ENCODE results near the gene NRXN3.
"Not testable (repeated sequence)": the region's sequence is repeated elsewhere in the genome, so short reads cannot be mapped to it uniquely, and the experiment has no call there.

Gene NRXN3

DNA sequence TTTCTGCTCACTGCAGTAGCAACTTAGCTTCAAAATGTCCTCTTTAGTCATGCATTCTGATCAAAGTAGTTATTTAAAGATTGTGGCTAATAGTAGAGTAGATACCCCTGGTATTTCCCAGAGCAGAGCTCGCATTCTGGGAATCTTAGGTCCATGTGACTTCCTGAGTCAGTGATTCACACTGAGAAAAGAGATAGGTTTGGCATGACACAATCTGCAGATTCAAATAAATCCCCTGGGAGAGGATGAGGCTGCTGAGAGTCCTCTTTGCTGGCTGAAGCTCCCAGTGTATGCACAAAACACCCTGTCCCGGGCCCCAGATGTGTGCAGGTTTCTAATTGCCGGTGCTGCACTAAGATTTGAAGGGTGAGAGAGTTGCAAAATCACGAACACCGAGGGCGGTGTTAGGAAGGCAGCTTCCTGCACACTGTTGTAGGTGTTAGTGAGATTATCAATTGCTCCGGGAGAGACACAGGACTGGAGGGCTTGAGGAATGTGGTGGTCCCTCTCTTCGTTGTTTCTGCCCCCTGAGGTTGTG, 233.2 kb downstream of the NRXN3 start:
- no peak for DNase-seq (ENCODE audit: low spot score)

DNA sequence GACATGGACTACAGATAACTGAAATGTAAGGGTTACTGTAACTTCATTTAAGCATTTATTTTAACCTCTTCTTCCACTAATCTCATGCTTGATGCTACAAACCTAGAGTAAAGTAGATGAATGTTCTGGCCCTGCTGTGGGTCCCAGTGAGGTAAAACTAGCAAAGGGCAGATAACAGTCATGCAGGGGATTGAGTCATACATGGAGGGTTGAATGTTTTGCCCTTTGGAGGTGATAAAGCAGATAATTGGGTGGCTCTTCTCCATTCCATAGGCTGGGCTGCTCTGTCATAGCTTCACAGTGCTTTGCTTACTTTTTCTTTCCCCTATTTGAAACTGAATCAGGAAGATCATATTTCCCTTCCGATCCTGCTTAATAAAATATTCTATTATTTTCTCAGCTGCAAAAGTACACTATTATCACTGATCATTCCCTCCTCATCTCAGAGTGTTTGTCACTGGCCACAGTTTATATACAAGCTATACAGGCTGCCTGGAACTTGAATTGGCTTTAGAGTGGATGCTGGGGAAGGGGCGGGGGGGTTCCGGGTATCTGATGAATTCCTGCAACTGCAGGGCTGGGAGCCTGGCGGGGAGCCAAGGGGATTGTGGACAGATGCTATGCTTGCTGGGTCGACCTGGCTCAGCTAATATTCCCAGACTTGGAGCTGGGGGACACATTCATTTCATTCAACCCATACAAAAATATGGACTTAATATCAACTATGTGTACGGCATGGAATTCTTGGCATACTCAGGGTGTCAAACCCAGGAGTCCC, 235.1 kb downstream of the NRXN3 start:
- no peak for DNase-seq (ENCODE audit: low spot score)

DNA sequence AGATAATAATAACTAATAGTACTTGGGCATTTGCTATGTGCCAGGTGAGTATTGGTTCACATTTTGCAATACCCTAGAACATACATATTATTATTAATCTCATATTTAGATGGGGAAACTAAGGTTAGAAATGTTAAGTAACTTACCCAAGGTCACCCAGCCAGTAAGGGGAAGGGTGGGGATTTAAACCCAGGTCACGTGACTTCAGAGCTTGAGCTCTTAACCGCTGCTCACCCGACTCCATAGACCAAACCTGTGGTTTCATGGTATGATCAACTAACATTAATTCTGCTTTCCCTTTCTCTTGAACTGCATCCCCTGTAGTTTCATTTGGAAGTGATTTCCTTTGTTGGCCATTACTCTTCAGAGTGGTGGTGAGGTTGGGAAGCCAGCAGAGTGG, 242.3 kb downstream of the NRXN3 start:
- no peak for DNase-seq (ENCODE audit: low spot score)

DNA sequence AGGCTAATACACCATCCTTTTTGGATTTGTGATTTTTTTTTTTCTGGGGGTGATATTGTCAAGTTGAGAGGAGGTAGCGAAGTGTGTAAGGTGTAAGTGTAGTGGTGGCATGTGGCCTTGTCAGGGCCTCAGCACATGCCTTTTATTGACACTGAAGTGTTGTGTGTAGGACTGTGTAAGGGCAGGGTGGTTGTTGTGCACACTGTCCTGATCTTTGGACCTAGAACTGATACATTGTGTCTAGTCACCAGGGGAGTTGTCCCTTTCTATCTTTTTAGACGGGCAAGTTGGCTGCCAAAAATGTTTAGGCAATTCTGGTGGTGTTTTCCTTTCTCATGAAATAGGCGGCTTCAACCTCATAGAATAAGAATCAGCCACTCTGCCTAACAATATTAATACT, 244.0 kb downstream of the NRXN3 start:
- DNase-seq (ENCODE audit: low spot score), result no peak

DNA sequence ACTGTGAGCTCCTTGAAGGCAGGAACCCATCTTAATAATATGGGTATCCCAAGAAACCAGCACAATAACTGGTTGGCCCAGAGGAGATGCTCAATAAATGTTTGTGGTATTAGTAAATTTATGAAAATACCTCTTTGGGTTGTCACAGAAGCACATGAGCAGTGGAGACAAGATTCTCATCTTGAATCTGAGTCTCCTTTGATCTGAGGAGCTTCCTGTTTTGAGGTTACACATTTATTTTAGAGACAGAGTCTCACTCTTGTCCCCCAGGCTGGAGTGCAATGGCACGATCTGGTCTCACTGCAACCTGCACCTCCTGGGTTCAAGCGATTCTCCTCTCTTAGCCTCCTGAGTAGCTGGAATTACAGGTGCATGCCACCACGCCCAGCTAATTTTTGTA, 247.4 kb downstream of the NRXN3 start:
- no peak for DNase-seq (ENCODE audit: low spot score)

DNA sequence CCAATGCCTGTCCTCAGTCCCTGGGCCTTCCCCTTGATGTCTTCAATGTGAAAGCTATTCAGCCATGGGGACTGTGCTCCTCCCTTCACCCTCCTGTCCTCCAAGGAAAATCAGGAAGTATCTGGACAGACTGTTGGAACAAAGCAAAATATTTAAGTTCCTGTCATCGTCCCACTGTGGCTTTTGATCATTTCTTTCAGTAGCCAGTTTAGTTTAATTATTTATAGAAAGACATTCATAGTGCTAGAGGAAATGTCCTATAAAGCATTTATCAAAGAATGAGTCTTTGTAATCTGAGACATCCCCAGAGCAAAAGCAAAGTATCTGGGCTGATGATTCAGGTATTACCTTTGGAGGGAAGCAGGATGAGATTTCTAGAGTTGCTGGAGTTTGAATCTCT, 254.1 kb downstream of the NRXN3 start:
- DNase-seq (ENCODE audit: low spot score), result no peak

DNA sequence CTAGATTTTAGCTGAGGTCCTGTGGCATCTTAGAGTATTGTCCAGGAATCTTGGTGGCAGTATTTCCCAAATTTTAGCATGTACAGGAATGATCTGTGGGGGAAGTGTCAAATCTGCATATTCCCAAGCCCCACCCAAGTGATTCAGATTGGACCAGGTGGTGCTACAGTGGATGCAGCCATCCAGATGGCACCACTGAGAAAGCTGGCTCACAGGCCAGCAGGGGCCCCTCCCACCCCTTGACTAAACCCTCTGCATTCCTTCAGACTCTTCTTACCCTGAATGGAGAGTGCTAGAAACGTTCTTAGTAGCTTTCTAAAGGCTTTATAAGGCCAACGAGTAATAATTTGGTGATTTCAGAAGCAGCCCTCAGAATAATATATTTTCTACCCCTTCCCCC, 255.2 kb downstream of the NRXN3 start:
- no peak for DNase-seq (ENCODE audit: low spot score)

DNA sequence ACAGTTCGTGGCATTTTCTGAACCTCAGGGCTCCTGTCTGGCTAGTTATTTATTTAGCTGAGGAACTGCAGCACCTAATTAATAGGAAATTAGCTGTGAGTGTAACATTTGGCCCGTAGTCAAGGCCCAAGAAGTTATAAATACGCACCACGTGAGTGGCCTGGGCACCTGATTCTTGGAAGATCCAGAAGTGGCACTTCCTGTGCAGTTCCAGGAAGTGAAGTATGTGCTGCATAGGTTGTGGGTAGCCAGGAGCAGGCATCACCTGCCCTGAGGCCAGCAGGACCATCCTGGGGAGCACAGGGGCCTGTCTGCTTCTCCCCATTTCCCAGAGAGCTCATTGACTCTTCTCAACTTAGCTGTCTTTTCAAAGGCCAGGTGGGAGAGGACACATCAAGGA, 255.6 kb downstream of the NRXN3 start:
- no peak for DNase-seq (ENCODE audit: low spot score)

DNA sequence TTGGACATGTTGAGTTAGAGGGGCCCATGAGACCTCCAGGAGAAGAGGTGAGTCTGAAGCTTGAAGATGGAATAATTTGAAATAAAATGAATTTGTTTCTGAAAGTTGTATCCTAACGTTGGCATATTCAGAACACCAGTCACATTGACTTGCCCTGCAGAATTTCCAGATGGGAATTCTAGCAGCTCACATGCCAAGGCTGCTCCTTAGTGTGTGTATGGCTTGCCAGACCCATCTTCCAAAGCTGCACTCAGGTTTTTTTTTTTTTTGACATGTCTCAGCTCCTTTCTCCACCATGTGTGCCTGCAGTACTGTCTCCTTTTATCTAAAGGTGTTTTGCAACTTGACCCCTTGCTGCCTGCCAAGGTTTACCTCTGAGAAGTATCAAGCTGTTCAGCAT, 261.9 kb downstream of the NRXN3 start:
- no peak for DNase-seq (ENCODE audit: low spot score)

DNA sequence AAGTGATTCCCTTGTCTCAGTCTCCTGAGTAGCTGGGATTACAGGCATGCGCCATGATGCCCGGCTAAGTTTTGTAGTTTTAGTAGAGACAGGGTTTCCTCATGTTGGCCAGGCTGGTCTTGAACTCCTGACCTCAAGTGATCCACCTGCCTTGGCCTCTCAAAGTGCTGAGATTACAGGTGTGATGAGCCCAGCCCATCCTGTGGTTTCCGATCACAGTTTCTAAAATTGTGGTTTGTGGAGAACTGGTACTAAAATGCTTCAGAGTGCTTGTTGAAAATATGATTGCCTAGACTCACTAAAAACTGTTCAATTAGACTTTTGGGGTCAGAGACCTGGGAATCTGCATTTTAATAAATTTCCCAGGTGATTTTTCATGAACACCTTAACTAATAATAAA, 267.3 kb downstream of the NRXN3 start:
- not testable (repeated sequence) for DNase-seq (ENCODE audit: low spot score)

DNA sequence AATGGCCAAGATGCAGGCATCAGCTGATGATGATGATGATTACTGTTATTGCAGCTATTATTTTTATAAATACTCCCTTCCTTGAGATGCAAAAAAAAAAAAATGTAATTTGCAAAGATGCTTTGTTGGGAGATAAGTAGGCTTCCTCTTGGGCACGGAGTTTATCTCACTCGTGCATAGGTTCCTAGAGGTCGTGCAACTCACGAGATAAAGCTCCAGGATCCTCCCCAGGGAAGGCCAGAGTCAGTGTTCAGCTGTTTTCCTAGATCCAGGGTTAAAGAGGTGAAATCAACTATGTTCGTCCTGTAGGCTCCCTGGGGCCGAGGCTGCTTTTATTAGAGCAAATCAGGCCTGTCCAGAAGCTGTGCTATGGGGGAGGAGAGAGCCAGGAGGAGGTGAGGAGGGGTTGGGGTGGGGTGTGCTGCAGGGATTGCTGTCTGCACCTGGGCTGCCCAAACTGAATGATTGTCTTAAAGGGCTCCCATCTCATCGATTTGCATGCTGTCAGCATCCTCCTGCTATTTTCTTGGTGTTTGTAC, 270.3 kb downstream of the NRXN3 start:
- DNase-seq (ENCODE audit: low spot score), result no peak

DNA sequence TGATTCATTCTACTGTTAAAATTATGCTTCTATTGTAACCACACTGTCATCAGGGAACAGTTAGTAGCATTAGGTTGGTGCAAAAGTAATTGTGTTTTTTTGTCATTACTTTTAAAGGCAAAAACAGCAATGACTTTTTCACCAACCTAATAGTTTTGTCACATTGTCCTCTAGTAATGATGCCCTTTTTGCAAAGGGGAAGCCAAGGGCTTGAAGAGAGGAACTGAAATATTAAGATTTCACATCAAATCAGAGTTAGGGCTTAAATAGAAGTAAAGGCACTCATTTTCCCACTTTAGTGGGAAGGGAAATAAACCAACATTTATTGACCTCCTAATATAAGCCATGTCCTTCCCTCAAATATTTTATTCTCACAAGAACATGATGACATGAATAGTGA, 273.7 kb downstream of the NRXN3 start:
- no peak for DNase-seq (ENCODE audit: low spot score)

DNA sequence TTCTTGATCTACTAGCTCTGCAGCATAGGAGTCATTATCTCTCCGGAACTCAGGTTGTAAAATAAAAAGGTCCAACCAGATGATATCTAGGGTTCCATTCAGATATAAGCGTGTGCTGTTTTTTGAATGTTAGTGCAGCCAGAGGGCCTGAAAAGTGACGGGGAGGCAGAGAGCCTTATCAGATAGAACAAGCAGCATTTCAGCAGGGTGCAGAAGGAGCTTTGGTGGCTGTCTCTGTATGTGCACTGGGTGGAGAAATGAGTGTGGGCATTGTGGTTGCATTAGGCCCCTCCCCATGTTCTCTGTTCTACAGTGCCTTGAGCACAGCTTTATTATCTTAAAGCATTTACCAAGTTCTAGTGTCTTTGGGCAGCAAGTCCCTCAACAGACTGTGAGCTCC, 275.1 kb downstream of the NRXN3 start:
- DNase-seq (ENCODE audit: low spot score), result no peak

DNA sequence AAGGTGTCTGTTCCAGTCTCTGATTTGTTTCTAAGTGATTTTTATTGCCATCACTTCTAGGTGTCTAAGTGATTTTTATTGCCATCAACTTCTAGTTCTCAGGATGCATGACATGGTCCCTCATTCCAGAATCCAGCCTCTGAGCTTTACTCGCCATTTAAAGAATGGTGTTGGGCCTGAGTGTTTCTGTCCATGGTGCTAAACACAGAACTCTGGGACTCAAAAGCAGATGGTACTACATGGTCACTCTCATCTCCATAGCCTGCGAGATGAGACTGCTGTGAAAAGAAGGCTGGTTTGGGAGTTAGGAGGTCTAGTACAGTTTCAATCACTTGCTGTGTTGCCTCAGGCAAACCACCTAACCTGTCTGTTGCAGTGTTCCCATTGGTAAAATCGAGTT, 276.6 kb downstream of the NRXN3 start:
- DNase-seq (ENCODE audit: low spot score), result no peak

DNA sequence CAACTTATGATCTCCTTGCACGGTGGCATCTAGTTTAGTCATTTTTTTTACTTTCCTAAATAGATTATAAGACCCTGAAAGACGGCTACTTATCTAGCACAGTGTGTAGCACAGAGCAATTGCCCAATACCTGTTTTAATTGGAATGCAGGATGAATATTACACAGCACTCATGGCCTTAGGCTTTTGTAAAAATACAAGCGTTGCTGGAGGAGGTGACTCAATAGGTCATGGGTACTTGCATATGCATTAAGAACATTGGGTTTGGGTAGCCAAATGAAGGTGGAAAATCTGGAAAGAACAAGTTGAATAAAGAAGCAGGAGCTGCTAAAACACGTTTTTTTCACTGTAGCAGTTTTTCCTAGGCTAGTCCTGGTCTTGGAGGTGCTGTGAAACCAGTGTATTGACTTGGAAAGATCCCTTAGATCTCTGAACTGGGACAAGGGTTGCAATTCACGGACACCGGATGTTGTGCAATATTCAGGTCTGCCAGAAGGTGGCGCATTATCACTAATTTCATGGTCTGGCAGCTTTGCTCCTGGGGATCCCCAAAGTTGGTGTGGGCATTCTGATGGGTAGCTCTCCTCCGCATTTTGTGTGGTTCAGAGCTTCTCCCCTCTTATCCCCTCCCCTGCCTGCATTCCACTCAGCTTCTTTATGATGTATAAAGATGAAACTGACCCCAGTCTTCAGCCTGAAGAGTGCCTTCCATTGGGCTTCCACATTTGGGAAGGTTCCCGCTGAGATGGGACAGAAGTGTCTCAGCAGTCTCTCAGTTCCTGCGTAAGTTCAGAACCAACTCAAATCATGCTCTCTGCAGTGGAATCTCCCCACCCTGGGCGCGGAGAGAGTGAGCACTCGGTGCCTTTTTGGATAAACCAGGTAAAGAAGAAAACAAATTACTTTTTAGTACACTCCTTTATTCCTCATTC, 278.3 kb downstream of the NRXN3 start:
- DNase-seq (ENCODE audit: low spot score), result no peak

DNA sequence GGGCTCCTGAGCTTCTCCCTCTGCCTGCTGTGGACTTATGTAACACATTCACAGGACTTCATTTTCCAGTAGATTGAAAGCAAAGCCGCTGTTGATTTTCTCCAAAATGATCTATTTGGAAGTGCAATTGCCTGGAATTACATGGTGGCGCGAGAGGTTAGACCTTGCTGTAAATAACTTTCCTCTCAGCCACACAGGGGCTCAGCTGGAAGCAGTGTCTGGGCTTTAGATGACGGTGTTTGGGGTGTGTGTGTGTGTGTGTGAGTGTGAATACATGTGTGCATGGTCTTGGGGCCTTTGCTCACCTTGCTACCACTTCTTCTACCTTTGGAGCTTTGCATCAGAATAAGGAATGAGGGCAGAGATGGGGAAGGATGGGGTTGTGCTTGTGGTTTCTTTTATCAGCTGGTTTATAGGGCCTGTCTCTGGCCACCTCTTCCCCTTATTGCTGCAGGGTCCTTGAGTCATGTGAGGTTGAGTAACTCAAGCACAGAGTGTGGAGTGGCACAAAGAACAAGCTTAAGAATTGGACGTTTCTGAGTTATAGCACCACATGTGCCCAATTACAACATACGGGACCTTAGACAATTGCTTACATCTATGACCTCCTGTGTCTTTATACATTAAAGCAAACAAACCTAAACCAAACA, 280.6 kb downstream of the NRXN3 start:
- DNase-seq (ENCODE audit: low spot score), result no peak

DNA sequence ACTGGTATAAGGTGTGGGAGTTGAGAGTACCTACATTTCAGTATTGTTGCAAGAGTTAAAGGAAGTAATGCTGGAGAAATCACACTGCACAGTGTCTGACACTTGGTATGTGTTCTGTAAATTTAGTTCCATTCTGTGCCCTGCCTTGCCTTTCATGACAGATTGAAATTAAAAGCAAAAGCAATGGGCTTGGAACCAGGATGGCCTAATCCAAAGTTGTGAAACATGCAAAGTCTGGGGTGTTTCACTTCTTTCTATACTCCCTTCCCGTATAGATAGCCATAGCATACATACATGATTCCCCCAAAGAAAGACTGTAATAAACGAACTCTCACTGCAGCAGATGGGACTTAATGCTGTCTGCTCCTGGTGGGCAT, 281.1 kb downstream of the NRXN3 start:
- DNase-seq (ENCODE audit: low spot score), result no peak

DNA sequence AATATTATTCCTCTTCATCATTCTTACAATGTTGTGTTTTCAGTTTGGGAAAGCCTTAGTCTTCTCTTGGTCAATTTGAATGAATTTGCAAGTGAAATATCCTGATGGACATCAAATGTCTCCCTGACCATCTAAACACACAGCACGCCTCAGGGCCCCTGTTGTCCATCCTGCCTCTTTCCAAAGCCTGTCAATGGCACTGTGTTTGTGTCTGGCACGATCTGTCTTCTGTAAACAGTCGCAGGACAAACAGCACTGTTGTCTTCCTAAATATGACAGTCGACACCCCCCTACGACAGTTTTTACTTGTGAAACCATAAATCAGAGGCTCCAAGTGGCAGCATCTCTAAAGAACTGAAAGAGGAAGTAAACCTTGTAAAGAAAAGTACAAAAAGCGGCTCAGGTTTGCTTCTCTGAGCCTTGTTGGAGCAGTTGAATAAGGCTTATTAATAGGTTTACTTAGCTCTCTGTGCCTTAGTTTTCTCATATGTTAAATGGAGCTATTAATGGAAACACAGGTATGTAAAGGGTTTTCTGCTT, 285.8 kb downstream of the NRXN3 start:
- DNase-seq (ENCODE audit: low spot score), result no peak

DNA sequence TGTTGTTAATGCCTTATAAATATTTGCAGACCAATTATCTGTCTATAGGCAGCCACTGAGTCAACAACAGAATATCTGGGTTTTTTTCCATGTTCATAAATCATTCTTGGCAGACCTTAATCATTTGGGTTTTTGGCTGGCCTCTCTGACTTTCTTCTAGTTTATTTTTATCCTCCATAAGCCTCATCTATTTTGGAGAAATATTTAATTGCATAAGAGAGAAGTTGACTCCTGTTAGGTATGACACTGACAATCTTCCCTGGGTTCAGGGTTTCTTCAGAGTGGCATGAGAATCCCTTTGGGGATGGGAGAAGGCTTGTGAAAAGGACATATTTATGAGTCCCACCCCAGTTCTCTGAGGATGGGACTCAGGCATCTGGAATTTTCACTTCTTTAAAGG, 299.8 kb downstream of the NRXN3 start:
- no peak for DNase-seq (ENCODE audit: low spot score)

DNA sequence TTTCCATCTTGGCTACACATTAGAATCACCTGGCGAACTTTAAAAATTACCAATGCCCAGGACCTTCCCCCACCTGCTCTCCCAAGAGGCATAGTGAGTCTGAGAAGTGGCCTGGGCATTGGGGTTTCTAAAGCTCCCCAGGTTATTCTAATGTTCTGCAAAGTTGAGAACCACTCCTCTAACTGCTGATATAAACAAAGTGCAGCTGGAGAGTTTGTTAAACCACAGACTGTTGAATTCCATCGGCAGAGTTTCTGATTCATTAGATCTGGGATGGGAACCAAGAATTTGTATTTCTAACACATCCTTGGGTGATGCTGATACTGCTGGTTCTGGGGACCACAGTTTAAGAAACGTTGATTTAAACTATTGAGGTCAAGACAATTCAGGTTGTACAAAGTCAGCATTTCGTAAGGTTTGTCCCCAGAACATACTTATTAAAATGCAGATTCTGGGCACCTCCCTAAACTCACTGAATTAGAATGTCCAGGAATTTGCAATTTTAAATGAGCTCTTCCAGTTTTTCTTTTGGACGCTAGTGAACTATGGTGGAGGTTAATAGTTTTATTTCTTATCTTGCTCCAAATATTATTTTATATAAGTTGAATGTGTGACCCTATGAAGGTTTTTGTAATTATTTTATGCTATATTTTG, 309.1 kb downstream of the NRXN3 start:
- no peak for DNase-seq (ENCODE audit: low spot score)

DNA sequence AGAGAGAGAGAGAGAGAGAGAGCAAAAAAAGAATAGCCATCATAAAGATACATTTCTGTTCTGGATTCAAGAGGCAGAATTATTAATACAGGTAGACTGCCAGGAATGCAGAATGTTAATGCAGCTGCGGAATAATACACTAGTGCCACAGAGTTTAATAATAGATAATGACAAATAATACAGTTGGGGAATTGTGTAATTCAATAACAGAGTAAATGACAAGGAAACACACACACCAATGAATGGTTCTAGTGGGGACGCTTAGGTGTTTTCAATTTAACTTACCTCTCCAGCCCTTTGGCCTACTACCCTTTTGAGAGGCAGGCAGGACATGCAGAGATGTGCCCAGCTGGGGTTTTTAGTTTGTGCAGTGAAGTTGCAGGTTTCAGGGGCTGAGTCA, 313.9 kb downstream of the NRXN3 start:
- DNase-seq (ENCODE audit: low spot score), result no peak

DNA sequence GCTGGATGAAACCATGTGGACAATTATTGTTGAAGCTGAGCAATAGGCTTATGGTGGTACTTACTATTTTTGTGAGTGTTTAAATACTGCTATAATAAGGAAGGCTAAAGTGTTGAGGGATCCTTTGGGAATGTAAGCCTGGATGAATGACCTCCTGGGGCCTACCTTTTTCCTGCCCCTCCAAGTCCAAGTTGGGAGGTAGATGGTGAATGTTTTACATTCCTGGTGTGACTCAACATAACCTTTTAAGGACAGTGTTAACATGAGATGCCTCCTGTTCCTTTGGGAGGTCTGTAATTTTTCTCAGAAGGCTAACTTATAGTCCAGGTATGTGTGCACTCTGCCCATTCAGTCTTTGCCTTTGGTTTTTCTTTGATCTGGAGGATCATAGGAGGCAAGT, 315.9 kb downstream of the NRXN3 start:
- no peak for DNase-seq (ENCODE audit: low spot score)
